ENCODE measurements around the gene PARP11. TPM values are rescaled to one million over a fixed set of nuclear protein-coding genes. Genes with fewer than 3 reads are reported as not detected.

Gene PARP11
- total RNA-seq, 2 experiments from 2014 or later = 19.7 to 22.3 TPM

DNA sequence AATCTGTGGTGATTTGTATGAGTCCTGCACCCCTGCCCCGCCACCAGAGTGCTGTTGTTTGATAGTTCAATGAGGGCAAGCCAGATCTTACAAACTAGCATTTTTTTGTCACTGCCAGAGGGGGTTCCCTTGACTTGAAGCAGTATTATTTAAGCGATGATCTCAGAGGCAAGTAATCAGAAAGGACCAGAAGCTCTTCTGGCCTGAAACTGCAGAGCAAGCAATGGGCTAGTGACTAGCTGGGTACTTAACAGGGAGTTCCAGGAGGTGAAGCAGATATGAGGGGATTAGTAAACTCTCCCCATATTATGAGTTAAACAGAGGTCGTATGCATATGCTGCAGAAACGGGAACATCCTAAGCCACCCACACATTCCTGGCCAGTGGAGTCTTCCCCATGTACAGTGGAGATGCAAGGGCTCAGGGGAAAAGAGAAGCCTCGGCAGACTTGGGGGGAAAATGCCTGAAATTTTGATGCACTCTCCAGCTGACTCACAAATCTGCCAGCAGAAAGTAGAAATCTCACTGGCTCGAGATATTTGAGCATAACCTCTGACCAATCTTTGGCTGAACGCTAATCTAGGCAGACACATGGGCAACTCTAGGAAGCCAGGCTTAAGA, 112.0 kb downstream of the PARP11 start:
- intact Hi-C loops (cut with micrococcal nuclease) = no loop called here
- DNase-seq (no peak), ATAC-seq (no peak)
- no peaks in the 10 kb centered on the region for H3K27me3 Mint-ChIP-seq
- CTCF ChIA-PET = no interaction called here
- H3K27ac Mint-ChIP-seq = no peak overlapping the region
- no peak overlapping the region for H3K4me3 Mint-ChIP-seq
- H3K4me1 Mint-ChIP-seq (ENCODE audit: low read depth) = no peaks in the 10 kb centered on the region
- TF ChIP-seq, protein P1, sequence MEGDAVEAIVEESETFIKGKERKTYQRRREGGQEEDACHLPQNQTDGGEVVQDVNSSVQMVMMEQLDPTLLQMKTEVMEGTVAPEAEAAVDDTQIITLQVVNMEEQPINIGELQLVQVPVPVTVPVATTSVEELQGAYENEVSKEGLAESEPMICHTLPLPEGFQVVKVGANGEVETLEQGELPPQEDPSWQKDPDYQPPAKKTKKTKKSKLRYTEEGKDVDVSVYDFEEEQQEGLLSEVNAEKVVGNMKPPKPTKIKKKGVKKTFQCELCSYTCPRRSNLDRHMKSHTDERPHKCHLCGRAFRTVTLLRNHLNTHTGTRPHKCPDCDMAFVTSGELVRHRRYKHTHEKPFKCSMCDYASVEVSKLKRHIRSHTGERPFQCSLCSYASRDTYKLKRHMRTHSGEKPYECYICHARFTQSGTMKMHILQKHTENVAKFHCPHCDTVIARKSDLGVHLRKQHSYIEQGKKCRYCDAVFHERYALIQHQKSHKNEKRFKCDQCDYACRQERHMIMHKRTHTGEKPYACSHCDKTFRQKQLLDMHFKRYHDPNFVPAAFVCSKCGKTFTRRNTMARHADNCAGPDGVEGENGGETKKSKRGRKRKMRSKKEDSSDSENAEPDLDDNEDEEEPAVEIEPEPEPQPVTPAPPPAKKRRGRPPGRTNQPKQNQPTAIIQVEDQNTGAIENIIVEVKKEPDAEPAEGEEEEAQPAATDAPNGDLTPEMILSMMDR (IDR thresholded peaks at IDR 0.05) = no peak
- no peaks in the 10 kb centered on the region for H3K9me3 Mint-ChIP-seq
- H3K36me3 Mint-ChIP-seq (ENCODE audit: low read depth) = peaks cover 27% of the 10 kb centered on the region
- POLR2A ChIA-PET = no interaction called here

- TF ChIP-seq, protein P1 (IDR thresholded peaks at IDR 0.05) = no peak
- intact Hi-C loops (cut with micrococcal nuclease) = no loop called here
- Mint-ChIP-seq H3K27ac (no peak overlapping the region), H3K36me3 (ENCODE audit: low read depth) (peaks cover 27% of the 10 kb centered on the region), H3K4me1 (ENCODE audit: low read depth) (peaks cover 2% of the 10 kb centered on the region), H3K9me3 (no peaks in the 10 kb centered on the region), H3K27me3 (no peaks in the 10 kb centered on the region), H3K4me3 (no peak overlapping the region)
- ChIA-PET POLR2A (no interaction called here), CTCF (no interaction called here)
- ATAC-seq (no peak), DNase-seq (no peak)
These were observed 113.3 kb downstream of the PARP11 start for GRCh38 chr12:3759878-3760277.

Other genes with a start within 250 kb of the PARP11 start
- gene CRACR2A, start 120.3 kb downstream of the PARP11 start, total RNA-seq = 10 to 100 TPM; 21.2 to 24.7 TPM